ENCODE results near the gene SMYD1. TPM values are rescaled to one million over a fixed set of nuclear protein-coding genes. Genes with fewer than 3 reads are reported as not detected.

Gene SMYD1
- total RNA-seq, 1 donor from 2014 or later: 0.25 TPM

DNA sequence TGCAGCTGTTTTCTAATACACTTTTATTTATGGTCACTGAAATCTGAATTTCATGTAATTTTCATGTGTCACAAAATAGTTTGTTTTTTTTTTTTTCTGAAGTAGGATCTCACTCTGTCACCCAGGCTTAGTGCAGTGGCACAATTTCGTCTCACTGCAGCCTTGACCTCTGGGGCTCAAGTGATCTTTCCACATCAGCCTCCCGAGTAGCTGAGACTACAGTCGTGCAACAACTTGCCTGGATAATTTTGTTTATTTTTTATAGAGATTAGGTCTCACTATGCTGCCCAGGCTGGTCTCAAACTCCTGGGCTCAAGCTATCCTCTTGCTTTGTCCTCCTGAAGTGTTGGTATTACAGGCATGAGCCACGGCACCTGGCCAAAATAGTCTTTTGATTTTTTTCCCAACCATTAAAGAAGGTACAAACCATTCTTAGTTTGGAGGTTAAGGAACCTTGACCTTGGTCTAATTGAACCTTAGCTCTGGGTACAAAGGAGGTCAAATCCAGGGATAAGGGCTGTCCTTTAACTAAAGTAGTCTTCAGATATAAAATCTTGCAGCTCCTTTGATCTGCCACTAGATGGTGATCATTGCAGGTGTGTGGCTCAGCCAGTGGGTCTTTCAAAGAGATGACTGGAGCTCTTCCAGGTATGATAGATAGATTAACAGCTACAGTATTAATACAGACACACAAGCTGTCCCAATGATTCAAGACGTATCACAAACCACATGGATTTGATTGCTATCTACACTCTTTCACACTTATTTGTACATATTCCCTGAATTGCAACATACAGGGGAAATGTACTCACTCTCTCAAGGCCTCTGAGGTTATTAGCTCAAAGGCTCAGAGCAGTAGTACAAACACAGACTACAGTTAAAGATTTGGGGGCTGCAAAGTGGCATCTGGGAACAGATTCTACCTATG lies 7.4 kb upstream of the SMYD1 start:
- Mint-ChIP-seq H3K9me3 (ENCODE audit: unreplicated experiment) (no peaks in the 10 kb centered on the region), H3K27ac (ENCODE audit: unreplicated experiment) (no peak overlapping the region), H3K27me3 (ENCODE audit: unreplicated experiment) (peaks cover 5% of the 10 kb centered on the region), H3K4me3 (ENCODE audit: unreplicated experiment) (no peak overlapping the region), H3K36me3 (ENCODE audit: unreplicated experiment) (no peaks in the 10 kb centered on the region), H3K4me1 (ENCODE audit: low read depth, unreplicated experiment) (peaks cover 5% of the 10 kb centered on the region)
- DNase-seq: no peak
- TF ChIP-seq, protein P1, sequence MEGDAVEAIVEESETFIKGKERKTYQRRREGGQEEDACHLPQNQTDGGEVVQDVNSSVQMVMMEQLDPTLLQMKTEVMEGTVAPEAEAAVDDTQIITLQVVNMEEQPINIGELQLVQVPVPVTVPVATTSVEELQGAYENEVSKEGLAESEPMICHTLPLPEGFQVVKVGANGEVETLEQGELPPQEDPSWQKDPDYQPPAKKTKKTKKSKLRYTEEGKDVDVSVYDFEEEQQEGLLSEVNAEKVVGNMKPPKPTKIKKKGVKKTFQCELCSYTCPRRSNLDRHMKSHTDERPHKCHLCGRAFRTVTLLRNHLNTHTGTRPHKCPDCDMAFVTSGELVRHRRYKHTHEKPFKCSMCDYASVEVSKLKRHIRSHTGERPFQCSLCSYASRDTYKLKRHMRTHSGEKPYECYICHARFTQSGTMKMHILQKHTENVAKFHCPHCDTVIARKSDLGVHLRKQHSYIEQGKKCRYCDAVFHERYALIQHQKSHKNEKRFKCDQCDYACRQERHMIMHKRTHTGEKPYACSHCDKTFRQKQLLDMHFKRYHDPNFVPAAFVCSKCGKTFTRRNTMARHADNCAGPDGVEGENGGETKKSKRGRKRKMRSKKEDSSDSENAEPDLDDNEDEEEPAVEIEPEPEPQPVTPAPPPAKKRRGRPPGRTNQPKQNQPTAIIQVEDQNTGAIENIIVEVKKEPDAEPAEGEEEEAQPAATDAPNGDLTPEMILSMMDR (IDR thresholded peaks at IDR 0.05; ENCODE audit: partially characterized antibody, unreplicated experiment): peak; percentile 75

DNA sequence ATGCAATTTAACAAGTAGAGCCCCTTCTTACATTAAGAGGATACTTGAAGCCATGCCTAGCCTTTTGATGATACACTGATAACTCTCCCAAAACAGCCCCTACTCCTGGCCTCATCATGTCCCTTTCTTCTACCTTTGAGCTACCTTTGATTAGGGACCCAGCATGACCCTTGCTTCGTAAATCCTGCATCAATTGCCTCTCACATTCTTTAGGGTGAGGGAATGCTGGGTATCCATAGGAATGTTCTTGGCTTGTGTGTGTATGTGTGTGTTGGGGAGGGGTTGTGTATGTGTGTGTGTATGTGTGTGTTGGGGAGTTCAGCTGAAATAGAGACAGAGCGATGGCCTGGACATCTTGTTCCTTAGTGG lies 6.7 kb upstream of the SMYD1 start:
- TF ChIP-seq, protein P1 (IDR thresholded peaks at IDR 0.05; ENCODE audit: partially characterized antibody, unreplicated experiment): no peak
- DNase-seq: no peak
- Mint-ChIP-seq H3K4me3 (ENCODE audit: unreplicated experiment) (no peak overlapping the region), H3K27ac (ENCODE audit: unreplicated experiment) (no peak overlapping the region), H3K4me1 (ENCODE audit: low read depth, unreplicated experiment) (peaks cover 3% of the 10 kb centered on the region), H3K27me3 (ENCODE audit: unreplicated experiment) (peaks cover 3% of the 10 kb centered on the region), H3K9me3 (ENCODE audit: unreplicated experiment) (no peaks in the 10 kb centered on the region), H3K36me3 (ENCODE audit: unreplicated experiment) (no peaks in the 10 kb centered on the region)

- TF ChIP-seq, protein P1 (IDR thresholded peaks at IDR 0.05; ENCODE audit: partially characterized antibody, unreplicated experiment): no peak
- Mint-ChIP-seq H3K4me3 (ENCODE audit: unreplicated experiment) (no peak overlapping the region), H3K4me1 (ENCODE audit: low read depth, unreplicated experiment) (no peaks in the 10 kb centered on the region), H3K36me3 (ENCODE audit: unreplicated experiment) (no peaks in the 10 kb centered on the region), H3K9me3 (ENCODE audit: unreplicated experiment) (no peaks in the 10 kb centered on the region), H3K27me3 (ENCODE audit: unreplicated experiment) (peaks cover 2% of the 10 kb centered on the region), H3K27ac (ENCODE audit: unreplicated experiment) (no peak overlapping the region)
- DNase-seq: no peak
Measured at GRCh38 chr2:88061295-88061694, 6.3 kb upstream of the SMYD1 start.

DNA sequence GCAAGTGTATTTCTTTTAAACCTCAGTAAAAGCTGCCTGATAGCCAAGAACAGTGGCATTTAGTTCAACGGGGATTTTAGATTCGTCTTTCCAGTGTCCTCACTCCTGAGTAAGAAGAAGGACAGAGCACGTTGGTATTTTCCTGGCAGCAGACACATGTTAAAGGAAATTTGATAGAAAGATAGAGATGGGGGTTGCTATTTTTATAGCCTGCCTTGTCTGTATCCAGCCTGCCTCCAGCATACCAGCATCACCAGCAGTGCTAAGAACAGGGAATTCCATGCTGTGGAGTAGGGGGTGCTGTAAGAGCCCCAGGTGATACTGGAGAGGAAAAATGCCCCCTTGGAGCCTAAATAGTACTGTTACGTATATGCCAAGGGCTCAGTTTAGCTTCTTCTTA lies 1.1 kb upstream of the SMYD1 start:
- DNase-seq: no peak
- no peaks in the 10 kb centered on the region for H3K9me3 Mint-ChIP-seq (ENCODE audit: unreplicated experiment)
- no peaks in the 10 kb centered on the region for H3K27me3 Mint-ChIP-seq (ENCODE audit: unreplicated experiment)
- H3K27ac Mint-ChIP-seq (ENCODE audit: unreplicated experiment): no peak overlapping the region
- no peaks in the 10 kb centered on the region for H3K36me3 Mint-ChIP-seq (ENCODE audit: unreplicated experiment)
- TF ChIP-seq, protein P1 (IDR thresholded peaks at IDR 0.05; ENCODE audit: partially characterized antibody, unreplicated experiment): no peak
- no peak overlapping the region for H3K4me3 Mint-ChIP-seq (ENCODE audit: unreplicated experiment)
- H3K4me1 Mint-ChIP-seq (ENCODE audit: low read depth, unreplicated experiment): peaks cover 10% of the 10 kb centered on the region

- Mint-ChIP-seq H3K9me3 (ENCODE audit: unreplicated experiment) (no peaks in the 10 kb centered on the region), H3K27me3 (ENCODE audit: unreplicated experiment) (no peaks in the 10 kb centered on the region), H3K4me3 (ENCODE audit: unreplicated experiment) (no peak overlapping the region), H3K27ac (ENCODE audit: unreplicated experiment) (no peak overlapping the region), H3K36me3 (ENCODE audit: unreplicated experiment) (no peaks in the 10 kb centered on the region), H3K4me1 (ENCODE audit: low read depth, unreplicated experiment) (peaks cover 10% of the 10 kb centered on the region)
- no peak for DNase-seq
- TF ChIP-seq, protein P1 (IDR thresholded peaks at IDR 0.05; ENCODE audit: partially characterized antibody, unreplicated experiment): no peak
Measured at GRCh38 chr2:88067189-88067588, 436 bp upstream of the SMYD1 start.
